Immature natural killer cell (primary cell): ENCODE results near the gene SAMD4A. TPM values are rescaled to one million over a fixed set of nuclear protein-coding genes. Genes with fewer than 3 reads are reported as not detected.
"Not testable (repeated sequence)": the region's sequence is repeated elsewhere in the genome, so short reads cannot be mapped to it uniquely, and the experiment has no call there.

Source experiments
- DNase-seq, 3 donors: peaks; one replicate each; pipeline ENCODE4 v3.0.0; 2022; ENCODE audit warnings: mixed read lengths in 1 of 3
- H3K27ac Mint-ChIP-seq, 6 donors: one replicate each; pipeline ENCODE4 v1.8.0; 2020; ENCODE audit warnings: mixed read lengths in 6 of 6, mild to moderate bottlenecking in 5 of 6, inconsistent platforms in 4 of 6, moderate library complexity in 3 of 6
- H3K27me3 Mint-ChIP-seq, 3 donors: one replicate each; pipeline ENCODE4 v1.8.0; 2020 to 2021; ENCODE audit warnings: low read depth in 3 of 3, mild to moderate bottlenecking in 3 of 3, mixed read lengths in 3 of 3, moderate library complexity in 3 of 3, inconsistent platforms in 1 of 3
- H3K36me3 Mint-ChIP-seq, 3 donors: one replicate each; pipeline ENCODE4 v1.8.0; 2020; ENCODE audit warnings: mixed read lengths in 3 of 3, inconsistent platforms in 2 of 3, mild to moderate bottlenecking in 2 of 3
- H3K4me1 Mint-ChIP-seq, 2 donors: one replicate each; pipeline ENCODE4 v1.8.0; 2020; ENCODE audit warnings: inconsistent platforms in 2 of 2, mild to moderate bottlenecking in 2 of 2, mixed read lengths in 2 of 2, moderate library complexity in 1 of 2
- H3K4me3 Mint-ChIP-seq, 5 donors: one replicate each; pipeline ENCODE4 v1.8.0; 2020; ENCODE audit warnings: mild to moderate bottlenecking in 5 of 5, mixed read lengths in 5 of 5, inconsistent platforms in 3 of 5, moderate library complexity in 3 of 5
- H3K9me3 Mint-ChIP-seq, 6 donors: one replicate each; pipeline ENCODE4 v1.8.0; 2020; ENCODE audit warnings: mild to moderate bottlenecking in 6 of 6, mixed read lengths in 6 of 6, inconsistent platforms in 4 of 6, moderate library complexity in 3 of 6
- polyA plus RNA-seq, 3 donors: library from polyadenylated mRNA; unstranded; fragments of 300-500 nt; fragmentation: Illumina TruSeq; gene quantifications; one replicate each; pipeline ENCODE4 v1.2.3, GENCODE V29; 2021

SAMD4A gene
- polyA plus RNA-seq, 3 donors from 2014 or later, result not detected

GRCh38 chr14:54621686-54622085 is 54.8 kb downstream of the SAMD4A start:
- no peaks in the 10 kb centered on the region for H3K9me3 Mint-ChIP-seq
- no peak overlapping the region for H3K27ac Mint-ChIP-seq
- peaks cover 11% of the 10 kb centered on the region in 2 donors for H3K4me1 Mint-ChIP-seq
- DNase-seq, result no peak
- no peaks in the 10 kb centered on the region for H3K27me3 Mint-ChIP-seq
- H3K4me3 Mint-ChIP-seq, result no peak overlapping the region
- peaks cover 0 to 6% (median 0%) of the 10 kb centered on the region in 3 donors for H3K36me3 Mint-ChIP-seq

GRCh38 chr14:54622192-54622958 is 55.4 kb downstream of the SAMD4A start:
- no peak for DNase-seq
- Mint-ChIP-seq H3K36me3 (peaks cover 0 to 6% (median 0%) of the 10 kb centered on the region in 3 donors), H3K4me3 (no peak overlapping the region), H3K27ac (no peak overlapping the region), H3K27me3 (peaks cover 0 to 2% (median 0%) of the 10 kb centered on the region in 3 donors), H3K9me3 (no peaks in the 10 kb centered on the region), H3K4me1 (peaks cover 17 to 18% of the 10 kb centered on the region in 2 donors)

- H3K27me3 Mint-ChIP-seq, result peaks cover 0 to 4% (median 0%) of the 10 kb centered on the region in 3 donors
- peaks cover 28% of the 10 kb centered on the region in 2 donors for H3K4me1 Mint-ChIP-seq
- no peak overlapping the region for H3K27ac Mint-ChIP-seq
- H3K36me3 Mint-ChIP-seq, result peaks cover 0 to 6% (median 0%) of the 10 kb centered on the region in 3 donors
- no peak overlapping the region for H3K4me3 Mint-ChIP-seq
- DNase-seq, result no peak
- no peaks in the 10 kb centered on the region for H3K9me3 Mint-ChIP-seq
These were observed 56.5 kb downstream of the SAMD4A start for GRCh38 chr14:54623279-54624004.

- H3K4me1 Mint-ChIP-seq, result peaks cover 34% of the 10 kb centered on the region in 2 donors
- not testable (repeated sequence) for H3K4me3 Mint-ChIP-seq, H3K27ac Mint-ChIP-seq, H3K27me3 Mint-ChIP-seq, H3K9me3 Mint-ChIP-seq, H3K36me3 Mint-ChIP-seq, DNase-seq
These were observed 57.1 kb downstream of the SAMD4A start for GRCh38 chr14:54624005-54624358.

- no peaks in the 10 kb centered on the region for H3K9me3 Mint-ChIP-seq
- peaks cover 45% of the 10 kb centered on the region in 2 donors for H3K4me1 Mint-ChIP-seq
- no peak for DNase-seq
- peaks cover 0 to 6% (median 0%) of the 10 kb centered on the region in 3 donors for H3K36me3 Mint-ChIP-seq
- H3K27ac Mint-ChIP-seq, result no peak overlapping the region
- H3K27me3 Mint-ChIP-seq, result peaks cover 0 to 4% (median 0%) of the 10 kb centered on the region in 3 donors
- H3K4me3 Mint-ChIP-seq, result no peak overlapping the region
These were observed 58.2 kb downstream of the SAMD4A start for GRCh38 chr14:54625112-54625511.

GRCh38 chr14:54627219-54627539 is 60.3 kb downstream of the SAMD4A start:
- no peak for DNase-seq
- Mint-ChIP-seq H3K36me3 (peaks cover 0 to 6% (median 0%) of the 10 kb centered on the region in 3 donors), H3K9me3 (no peaks in the 10 kb centered on the region), H3K4me3 (peak overlapping the region; percentile 80 to 88 (median 82)), H3K4me1 (peaks cover 49 to 50% of the 10 kb centered on the region in 2 donors), H3K27me3 (peaks cover 0 to 4% (median 0%) of the 10 kb centered on the region in 3 donors), H3K27ac (peak overlapping the region; percentile 91 to 97 (median 94))

GRCh38 chr14:54627540-54628363 is 60.8 kb downstream of the SAMD4A start:
- Mint-ChIP-seq H3K4me1 (peaks cover 49 to 50% of the 10 kb centered on the region in 2 donors), H3K4me3 (peak overlapping the region; percentile 80 to 88 (median 82)), H3K27me3 (peaks cover 0 to 4% (median 0%) of the 10 kb centered on the region in 3 donors), H3K27ac (peak overlapping the region; percentile 91 to 97 (median 94)), H3K9me3 (peaks cover 0 to 3% (median 0%) of the 10 kb centered on the region in 6 donors), H3K36me3 (peaks cover 0 to 6% (median 0%) of the 10 kb centered on the region in 3 donors)
- peak; percentile 63 to 69 (median 64) for DNase-seq

GRCh38 chr14:54629183-54629582 is 62.3 kb downstream of the SAMD4A start:
- H3K9me3 Mint-ChIP-seq, result peaks cover 0 to 3% (median 0%) of the 10 kb centered on the region in 6 donors
- H3K27me3 Mint-ChIP-seq, result peaks cover 0 to 4% (median 2%) of the 10 kb centered on the region in 3 donors
- peaks cover 0 to 4% (median 0%) of the 10 kb centered on the region in 3 donors for H3K36me3 Mint-ChIP-seq
- DNase-seq, result no peak
- peak overlapping the region in 5 of 6 donors; percentile 91 to 97 (median 95) for H3K27ac Mint-ChIP-seq
- H3K4me1 Mint-ChIP-seq, result peaks cover 49 to 50% of the 10 kb centered on the region in 2 donors
- peak overlapping the region in 4 of 5 donors; percentile 3 to 83 (median 56) for H3K4me3 Mint-ChIP-seq

GRCh38 chr14:54629635-54630360 is 62.9 kb downstream of the SAMD4A start:
- Mint-ChIP-seq H3K27ac (peak overlapping the region; percentile 24 to 77 (median 47)), H3K27me3 (peaks cover 0 to 4% (median 2%) of the 10 kb centered on the region in 3 donors), H3K4me3 (peak overlapping the region; percentile 13 to 67 (median 55)), H3K4me1 (peaks cover 49 to 50% of the 10 kb centered on the region in 2 donors), H3K9me3 (peaks cover 0 to 3% (median 0%) of the 10 kb centered on the region in 6 donors), H3K36me3 (no peaks in the 10 kb centered on the region)
- no peak for DNase-seq

- H3K27ac Mint-ChIP-seq, result no peak overlapping the region
- no peak overlapping the region for H3K4me3 Mint-ChIP-seq
- no peak for DNase-seq
- H3K4me1 Mint-ChIP-seq, result peaks cover 46% of the 10 kb centered on the region in 2 donors
- no peaks in the 10 kb centered on the region for H3K36me3 Mint-ChIP-seq
- H3K9me3 Mint-ChIP-seq, result peaks cover 0 to 3% (median 0%) of the 10 kb centered on the region in 6 donors
- peaks cover under 1 to 7% (median 4%) of the 10 kb centered on the region in 3 donors for H3K27me3 Mint-ChIP-seq
These were observed 64.1 kb downstream of the SAMD4A start for GRCh38 chr14:54631016-54631415.

GRCh38 chr14:54632452-54632851 is 65.5 kb downstream of the SAMD4A start:
- H3K27me3 Mint-ChIP-seq, result peaks cover 3 to 12% (median 9%) of the 10 kb centered on the region in 3 donors
- H3K4me3 Mint-ChIP-seq, result no peak overlapping the region
- no peak overlapping the region for H3K27ac Mint-ChIP-seq
- DNase-seq, result no peak
- no peaks in the 10 kb centered on the region for H3K36me3 Mint-ChIP-seq
- peaks cover 0 to 3% (median 0%) of the 10 kb centered on the region in 6 donors for H3K9me3 Mint-ChIP-seq
- H3K4me1 Mint-ChIP-seq, result peaks cover 31% of the 10 kb centered on the region in 2 donors

GRCh38 chr14:54633076-54633475 is 66.1 kb downstream of the SAMD4A start:
- Mint-ChIP-seq H3K4me1 (peaks cover 25% of the 10 kb centered on the region in 2 donors), H3K4me3 (no peak overlapping the region), H3K36me3 (no peaks in the 10 kb centered on the region), H3K27ac (no peak overlapping the region), H3K27me3 (peaks cover 3 to 14% (median 11%) of the 10 kb centered on the region in 3 donors), H3K9me3 (peaks cover 0 to 3% (median 0%) of the 10 kb centered on the region in 6 donors)
- no peak for DNase-seq
